GM19395 (cell line): Measurements from ENCODE around the gene TDRD1.

Experiments used
- ATAC-seq: cut with Tn5 transposase; IDR thresholded peaks from one replicate; pipeline ENCODE4 v1.9.1; 2021; ENCODE audit warnings: mild to moderate bottlenecking, moderate library complexity; ENCODE audit not compliant: unreplicated experiment

TDRD1 gene

DNA sequence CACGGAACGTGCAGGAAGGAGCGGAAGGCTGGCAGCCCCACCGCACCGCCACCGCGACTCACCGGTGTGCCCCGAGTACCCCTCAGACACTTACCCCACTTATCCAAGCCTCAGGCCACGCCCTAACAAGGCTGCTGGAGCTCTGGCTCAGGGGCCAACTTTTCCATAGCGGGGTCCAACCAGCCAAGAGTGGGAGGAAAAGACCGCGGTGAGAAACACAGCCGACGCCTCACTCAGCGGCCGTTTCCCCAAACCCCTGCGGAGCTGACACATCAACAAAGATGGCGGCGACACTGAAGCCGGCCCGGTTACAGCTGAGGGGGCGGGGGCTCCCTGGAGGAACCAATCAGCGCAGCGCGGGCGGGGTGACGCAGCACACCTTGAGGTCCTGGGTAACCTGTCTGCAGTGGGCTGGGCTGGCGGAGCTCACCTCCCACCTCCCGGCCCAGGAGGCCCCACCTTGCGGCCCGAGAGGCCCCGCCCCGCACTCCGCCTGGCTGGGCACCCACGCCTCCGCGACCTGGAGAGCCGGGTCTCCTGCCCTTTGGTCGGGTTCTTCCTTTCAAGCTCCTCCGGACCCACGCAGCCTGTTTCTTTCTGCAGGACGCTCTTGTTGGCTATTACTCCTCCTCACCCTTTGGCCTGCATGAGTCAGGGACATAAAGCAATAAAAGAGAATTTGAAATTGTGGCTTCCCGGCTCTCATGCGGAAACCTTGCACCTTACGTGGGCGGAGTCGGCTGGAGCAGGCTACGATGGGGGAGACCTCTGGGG is 5.0 kb upstream of the TDRD1 start, which contains the start of gene CCDC186:
Gene CCDC186 (minus strand): TSS at position 283 of the 774 bp plus-strand sequence. CDS start 10,935 bp downstream, outside the sequence.
- ATAC-seq = peak; percentile 98

DNA sequence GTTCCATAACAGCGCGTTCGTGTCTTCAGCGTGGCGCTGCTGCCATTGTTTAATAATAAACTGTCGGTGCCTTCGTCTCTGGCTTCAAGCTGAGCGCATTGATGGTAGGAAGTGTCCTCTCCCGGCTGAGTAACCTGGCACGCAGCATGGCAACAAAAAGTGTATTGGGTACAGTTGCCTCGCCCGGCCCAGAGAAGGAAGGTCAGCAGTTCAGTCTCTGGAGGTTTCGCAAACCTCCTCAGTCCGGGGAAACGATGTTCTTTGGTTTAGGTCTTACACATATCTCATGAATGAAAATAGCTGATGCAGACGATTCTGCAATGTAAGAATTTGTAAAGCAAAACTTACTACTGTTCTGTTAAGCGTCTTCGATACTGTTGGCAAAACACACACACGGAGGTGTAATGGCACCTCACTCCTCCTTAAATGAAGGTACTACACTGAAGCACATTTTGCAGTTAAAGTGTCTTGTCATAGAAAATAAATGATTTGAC is 4.4 kb upstream of the TDRD1 start:
- no peak for ATAC-seq

DNA sequence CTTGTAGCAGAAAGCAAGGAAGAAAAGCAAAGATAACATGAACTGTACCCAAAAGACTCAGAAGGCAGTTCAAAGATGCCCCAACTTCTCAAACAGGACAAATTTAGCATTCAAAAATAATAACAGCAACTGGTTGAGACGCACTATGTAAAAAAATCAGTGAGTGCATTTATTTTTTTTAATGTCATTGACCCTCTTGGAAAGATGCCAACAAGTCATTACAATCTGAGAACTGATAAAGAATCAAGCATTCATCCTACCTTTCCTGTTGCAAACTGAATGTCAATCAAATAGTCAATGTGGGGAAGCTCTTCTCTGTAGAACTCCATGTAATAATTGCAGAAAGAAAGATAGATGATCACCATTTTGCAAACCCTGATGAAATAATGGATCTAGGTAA is 3.5 kb upstream of the TDRD1 start:
- ATAC-seq = no peak

DNA sequence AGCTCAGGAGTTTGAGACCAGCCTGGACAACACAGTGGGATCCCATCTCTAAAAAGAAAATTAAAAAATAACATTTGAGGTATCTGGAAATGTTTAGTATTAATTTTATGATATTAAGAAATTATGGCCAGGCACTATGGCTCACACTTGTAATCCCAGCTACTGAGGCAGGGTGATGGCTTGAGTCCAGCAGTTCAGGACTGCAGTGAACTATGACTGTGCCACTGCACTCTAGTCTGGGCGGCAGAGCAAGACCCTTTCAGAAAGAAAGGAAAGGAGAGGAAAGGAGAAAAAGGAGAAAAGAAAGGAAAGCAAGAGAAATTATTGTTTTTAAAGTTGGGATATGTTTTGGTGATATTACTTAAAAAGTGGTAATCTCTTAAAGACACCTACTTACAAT is 2.6 kb upstream of the TDRD1 start:
- no peak for ATAC-seq

DNA sequence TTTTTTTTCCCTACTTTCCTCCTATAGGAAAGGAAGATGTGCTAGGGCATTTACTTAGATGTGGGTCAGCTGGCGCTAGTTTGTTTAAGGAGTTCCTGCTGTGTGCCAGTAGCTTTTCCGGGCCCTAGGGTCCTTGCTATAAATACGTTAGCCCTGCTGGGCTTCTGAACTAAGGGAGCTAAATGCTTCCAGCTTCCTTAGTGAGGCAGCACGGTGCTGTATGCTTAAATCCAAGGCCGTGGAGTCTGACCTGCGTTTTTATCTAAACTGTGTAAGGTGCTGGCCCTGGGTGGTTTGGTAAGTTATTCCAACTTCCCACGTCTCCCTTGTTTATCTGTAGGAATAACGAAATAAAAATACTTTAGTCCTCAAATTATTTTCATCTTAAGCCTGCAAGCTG is 594 bp downstream of the TDRD1 start:
- ATAC-seq = no peak

DNA sequence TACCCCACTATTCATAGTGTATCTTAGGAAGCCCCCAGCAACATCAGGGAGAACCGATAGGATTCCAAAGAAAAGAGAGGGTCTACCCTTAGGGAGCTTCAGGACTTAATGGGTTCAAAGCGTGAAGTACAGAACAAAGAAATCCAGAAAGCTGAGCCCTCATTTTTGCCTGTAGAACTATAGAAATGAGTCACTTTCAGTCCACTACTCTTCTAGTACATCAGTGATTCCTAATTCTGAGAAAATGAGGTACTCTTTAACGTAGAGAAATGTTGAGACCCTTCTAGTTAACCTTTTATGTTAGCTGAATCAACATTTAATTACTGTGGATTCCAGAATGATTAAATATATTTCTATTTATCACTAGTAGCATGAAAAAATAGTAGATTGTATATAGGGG is 1.8 kb downstream of the TDRD1 start:
- no peak for ATAC-seq

DNA sequence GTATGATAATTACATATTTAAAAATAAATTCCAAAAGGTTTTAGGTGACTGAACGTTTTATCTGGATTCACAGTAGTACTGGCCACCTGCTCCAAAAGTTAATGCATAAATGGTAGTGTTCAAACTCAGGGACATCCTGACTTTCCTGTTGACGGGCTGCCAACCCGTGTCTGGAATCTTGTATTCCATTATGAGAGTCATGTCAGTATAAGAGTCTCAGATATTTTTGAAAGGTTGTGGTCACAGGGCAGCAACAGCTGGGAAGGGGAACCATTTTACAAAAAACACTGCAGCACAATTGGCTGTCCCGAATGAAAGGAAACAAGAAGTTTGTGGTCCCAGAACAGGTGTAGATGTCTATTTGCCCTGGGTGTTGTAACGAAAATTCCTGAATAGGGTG is 2.8 kb downstream of the TDRD1 start:
- no peak for ATAC-seq

DNA sequence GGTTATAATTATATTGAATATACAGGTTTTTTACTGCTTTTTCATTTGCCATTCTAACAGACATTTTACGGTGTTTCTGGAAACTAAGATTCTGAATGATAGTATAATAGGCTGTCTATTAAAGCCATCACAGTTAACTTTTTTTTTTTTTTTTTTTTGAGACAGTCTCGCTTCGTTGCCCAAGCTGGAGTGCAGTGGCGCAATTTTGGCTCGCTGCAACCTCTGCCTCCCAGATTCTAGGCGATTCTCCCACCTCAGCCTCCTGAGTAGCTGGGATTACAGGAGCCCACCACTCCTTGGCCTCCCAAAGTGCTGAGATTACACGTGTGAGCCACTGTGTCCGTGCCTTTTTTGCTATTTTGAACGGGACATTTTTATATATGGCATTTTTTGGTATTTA is 4.4 kb downstream of the TDRD1 start:
- ATAC-seq = no peak

DNA sequence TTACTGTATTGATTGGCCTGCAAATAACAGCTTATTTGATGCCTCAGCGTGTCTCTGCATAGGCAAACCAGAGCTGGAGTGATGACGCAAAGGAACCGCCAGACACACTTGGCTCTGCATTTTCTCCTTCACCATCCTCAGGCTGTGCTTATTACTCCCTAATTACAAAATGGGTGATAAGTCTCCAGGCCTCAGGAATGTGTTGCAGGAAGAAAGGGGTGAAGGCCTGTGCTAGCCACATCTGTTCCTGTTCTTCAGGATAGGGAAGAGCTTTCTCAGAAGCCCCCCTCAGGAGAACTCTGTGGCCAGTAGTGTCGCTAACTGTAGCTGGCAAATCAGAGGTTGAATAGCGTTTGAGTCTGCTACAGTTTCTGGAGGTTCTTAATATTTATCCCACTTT is 5.1 kb downstream of the TDRD1 start:
- no peak for ATAC-seq

DNA sequence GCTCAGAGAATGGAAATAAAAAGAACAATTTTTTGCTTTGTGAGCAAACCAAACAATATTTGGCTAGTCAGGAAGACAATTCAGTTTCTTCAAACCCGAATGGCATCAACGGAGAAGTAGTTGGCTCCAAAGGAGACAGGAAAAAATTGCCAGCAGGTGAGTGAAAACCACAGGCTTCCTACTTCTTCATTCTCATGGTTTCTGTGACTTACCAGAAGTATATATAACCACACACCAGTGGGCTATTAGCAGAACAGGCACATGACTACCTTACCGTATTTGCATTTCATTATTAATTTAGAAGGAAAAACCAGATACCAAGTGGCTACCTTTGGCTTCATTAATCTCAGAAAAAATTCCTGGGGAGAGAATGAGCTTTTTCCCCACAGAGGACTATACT is 8.8 kb downstream of the TDRD1 start:
- ATAC-seq = peak; percentile 86

DNA sequence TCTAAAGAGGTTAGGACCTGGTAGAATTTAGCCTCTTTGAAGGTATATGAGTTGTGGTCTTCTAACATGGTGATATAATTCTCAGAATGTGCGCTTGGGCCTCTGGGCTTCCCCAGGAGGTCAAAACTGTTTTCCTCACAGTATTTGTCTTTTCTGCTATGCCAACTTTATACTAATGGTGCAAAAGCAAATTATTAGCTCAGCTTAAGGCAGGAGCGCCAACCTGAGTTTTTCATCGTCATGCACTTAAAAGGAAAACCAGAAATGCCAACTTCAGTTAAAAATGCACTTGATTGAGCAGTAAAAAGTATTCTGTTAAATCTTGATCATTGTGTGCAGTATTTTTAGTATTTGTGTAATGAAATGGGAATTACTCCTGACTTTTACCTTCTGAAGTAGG is 9.7 kb downstream of the TDRD1 start:
- ATAC-seq = no peak

DNA sequence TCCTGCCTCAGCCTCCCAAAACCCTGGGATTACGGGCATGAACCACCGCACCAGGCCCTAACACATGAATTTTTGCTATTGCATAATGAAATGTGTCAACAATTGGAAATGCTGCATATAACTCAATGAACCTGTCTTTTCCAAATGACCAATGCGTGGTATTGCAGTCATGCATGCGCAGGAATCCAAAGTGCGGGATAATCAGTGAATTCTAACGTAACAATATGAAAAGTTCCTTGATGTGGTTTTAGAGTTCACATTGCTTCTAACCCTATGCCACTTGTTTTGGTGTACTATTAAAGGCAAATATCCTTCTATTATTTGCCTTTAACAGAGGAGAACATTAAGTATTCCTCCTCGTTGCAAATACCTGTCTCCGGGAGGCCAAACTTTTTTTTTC is 10.5 kb downstream of the TDRD1 start:
- ATAC-seq = no peak

DNA sequence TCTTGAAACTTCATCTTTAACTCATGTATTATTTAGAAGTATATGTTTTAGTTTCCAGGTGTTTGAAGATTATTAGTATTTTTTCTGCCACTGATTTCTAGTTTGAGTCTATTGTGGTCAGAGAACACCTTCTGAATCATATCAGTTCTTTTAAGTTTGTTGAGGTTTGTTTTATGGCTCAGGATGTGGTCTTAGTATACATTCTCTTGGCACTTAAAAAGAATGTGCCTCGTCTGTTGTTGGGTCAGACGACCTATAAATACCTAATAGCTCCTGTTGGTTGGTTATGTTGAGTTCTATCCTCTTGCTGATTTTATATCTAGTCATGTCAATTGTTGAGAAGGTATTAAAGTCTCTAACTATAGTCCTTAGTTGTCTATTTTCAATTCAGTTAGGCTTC is 15.9 kb downstream of the TDRD1 start:
- peak; percentile 98 for ATAC-seq

DNA sequence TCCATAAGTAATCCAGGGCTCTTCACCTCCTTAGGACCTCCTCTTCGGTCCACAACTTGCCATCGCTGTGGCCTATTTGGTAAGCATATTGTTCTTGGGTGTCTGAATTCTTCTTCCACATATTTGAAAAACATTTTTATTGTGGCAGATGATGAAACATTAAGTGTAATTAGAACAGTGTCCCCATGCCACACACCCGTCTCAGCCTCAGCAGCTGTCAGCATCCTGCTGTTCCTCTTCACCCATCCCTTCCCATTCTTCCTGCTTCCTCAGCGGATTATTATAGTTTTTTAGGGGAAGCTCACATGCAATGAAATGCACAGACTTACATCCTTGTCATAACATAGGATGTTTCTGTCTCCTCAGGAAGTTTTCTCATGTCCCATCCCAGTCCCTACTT is 20.1 kb downstream of the TDRD1 start:
- ATAC-seq = no peak

DNA sequence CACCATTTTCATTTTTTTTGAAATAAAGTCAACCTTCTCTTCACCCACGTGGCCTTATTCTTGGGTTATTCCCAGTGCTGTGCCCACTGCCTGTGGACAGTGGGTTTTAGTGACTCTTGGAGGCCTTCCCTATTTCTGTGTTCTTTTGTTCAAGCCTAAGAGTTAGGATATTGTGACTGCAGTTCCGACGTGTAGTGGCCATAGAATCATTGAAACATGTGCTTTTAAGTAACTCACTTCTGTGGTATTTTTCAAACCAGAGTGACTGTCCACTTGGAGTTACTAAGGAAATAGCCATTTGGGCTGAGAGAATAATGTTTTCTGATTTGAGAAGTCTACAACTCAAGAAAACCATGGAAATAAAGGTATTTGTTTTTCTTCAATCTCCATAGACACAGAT is 23.7 kb downstream of the TDRD1 start:
- no peak for ATAC-seq

DNA sequence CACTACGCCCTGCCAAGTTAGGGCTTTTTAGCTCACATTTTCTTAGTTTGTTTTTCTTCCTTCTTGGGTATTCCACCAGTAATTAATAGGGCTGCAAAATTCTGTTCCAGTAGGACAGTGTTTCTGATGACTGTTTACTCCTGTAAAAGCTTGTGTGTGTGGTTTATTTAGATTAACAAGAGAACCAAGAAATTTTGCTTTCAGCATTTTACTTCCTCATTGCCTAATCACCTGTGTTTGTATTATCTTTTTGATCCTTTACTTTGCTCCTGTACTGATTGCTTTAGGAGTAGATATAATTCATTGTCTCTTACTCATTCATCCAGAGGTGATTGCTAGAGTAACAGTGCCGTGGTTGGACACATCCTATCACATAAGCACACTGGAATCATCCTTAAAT is 27.7 kb downstream of the TDRD1 start:
- ATAC-seq = no peak

DNA sequence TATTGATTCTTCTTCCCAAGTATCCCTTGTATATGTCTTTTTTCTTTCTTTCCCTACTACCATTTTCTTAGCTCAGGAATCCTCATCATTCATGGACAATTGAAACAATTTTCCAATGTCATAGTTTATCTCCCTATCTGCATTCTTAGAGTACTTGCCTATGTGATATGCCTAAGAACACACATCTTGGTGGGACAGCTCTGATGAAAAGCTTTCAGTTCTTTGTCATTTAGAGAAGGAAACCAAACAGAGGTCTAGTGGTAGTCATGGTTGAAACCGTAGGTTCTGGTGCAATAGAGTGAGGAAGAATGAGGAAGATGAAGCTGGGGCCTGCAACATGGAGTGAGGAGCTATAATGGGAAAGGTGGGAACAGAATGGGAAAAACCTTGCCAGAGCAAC is 28.2 kb downstream of the TDRD1 start:
- ATAC-seq = no peak

DNA sequence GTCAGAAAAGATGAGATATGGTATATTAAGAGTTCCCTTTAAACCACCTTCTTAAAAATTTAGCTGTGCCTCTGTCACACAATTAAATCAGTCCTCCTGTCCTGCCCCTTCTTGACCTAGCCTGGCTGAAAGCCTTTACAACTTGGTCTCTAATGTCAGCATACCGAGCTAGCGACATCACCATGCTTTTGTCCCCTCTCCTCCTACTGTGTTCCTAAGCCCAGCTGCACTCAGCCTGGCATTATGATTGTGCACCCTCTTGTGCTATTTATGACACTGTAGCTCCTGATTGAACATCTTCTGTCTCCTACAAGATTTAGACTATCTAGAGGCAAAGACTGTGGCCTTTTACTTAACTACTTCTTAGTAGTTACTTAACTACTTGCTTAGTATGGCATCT is 29.2 kb downstream of the TDRD1 start:
- no peak for ATAC-seq

DNA sequence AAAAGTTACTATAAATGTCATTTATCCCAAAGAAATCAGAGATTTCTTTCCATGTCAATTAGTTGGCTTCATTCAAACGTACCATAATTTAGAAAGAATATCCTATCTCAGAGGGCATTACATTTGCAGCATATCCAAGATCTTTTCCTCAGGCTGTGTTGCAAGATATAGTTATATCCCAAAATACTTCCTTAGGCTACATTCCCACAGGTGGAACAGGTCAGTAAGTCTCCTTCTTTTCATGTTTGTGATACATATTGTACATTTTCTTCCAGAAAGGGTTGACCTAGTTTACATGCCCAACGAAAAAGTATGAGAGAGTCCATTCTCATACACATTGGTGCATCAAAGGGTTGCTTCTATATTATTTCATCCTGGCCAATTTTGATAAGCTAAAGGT is 33.0 kb downstream of the TDRD1 start:
- no peak for ATAC-seq

DNA sequence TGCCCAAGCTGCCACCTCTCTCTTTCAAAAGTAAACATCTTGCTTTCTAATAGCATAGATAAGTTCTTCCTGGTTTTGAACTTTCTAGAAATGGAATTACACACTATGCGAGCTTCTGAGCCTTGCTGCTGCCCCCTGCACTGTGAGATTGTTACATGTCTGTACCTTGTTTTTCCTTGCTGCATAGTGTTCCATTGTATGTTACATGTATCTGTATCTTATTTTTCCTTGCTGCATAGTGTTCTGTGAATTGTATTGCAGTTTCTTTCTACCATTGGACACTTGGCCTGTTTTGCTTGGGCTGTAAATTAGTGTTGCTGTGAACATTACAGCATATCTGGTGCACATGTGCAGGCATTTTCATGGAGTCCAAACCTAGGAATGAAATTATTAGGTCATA is 35.9 kb downstream of the TDRD1 start:
- ATAC-seq = no peak

DNA sequence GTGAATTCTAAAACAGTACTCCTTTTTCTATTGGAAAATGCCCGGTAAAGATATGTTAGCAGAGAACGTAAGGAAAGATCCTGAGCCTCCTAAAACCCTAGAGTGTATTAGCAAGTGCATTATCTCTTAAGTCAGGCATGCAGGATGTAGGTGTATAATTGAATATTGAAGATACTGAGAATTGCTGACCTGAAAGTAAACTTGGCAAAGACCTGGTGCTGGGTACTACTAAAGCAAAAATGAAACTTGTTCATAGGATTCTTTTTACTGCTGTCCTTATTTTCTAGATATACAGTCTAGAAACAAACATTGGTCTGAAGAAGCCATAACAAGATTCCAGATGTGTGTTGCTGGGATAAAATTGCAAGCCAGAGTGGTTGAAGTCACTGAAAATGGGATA is 41.1 kb downstream of the TDRD1 start:
- ATAC-seq = no peak

DNA sequence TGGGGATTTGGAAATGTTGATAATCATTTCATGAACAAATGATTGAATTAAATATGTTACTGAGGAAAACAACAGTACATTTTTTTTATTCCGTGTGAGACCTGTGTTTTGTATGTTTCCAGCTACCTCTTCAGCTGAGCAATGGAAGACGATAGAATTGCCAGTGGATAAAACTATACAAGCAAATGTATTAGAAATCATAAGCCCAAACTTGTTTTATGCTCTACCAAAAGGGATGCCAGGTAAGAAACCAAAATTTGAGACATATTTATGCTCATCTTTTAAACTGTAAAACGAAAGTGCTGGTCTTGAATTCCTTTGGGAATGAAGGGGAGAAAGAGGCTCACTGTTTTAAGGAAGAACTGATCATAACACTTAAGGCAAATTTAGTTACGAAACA is 42.1 kb downstream of the TDRD1 start:
- ATAC-seq = no peak

DNA sequence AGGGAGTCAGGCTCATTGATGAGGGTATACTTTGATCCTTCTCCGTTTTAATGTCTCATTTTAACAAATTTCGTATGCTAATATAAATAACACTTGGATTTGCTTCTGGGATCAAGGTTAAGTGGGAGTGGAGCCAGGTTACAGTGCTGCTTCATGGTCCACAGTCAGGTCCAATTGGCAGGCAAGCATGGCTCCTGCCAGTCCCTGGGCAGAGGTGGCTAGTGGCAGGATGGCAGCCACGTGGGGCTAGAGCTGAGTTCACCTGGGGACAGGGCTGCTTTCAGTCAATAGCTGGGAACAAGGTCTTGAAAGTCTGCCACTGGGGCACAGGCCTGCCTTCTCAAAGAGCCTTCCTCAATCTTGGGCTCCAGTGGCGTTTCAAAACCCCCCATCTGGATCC is 43.9 kb downstream of the TDRD1 start:
- ATAC-seq = no peak
